Measurements from ENCODE around the gene ALX4. TPM values are rescaled to one million over a fixed set of nuclear protein-coding genes. Genes with fewer than 3 reads are reported as not detected.

ALX4 gene
- total and polyA plus RNA-seq, 3 donors from 2014 or later, result 0.56 to 1.0 (median 0.58) TPM

DNA sequence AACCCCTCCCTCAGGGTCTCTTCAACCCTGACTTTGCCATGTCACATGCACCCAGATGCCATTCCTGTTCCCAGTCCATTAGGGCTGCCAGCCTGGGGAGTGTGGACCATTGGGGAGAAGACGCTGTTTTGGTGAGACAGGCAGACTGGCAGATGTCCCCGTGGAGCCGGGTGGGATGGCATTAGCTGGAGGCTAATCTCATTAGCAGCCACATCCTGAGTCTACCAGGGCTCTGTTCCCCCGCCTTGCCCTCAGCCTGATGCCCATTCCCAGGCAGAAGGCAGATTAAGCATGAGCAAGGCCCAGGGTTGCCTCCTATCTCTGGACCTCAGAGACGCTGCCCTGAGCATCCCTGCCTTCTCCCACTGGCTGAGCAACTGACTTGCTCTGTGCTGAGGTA lies 46.4 kb upstream of the ALX4 start:
- Histone ChIP-seq H3K27me3 (no peaks in the 10 kb centered on the region), H3K4me1 (no peaks in the 10 kb centered on the region), H3K27ac (no peak overlapping the region), H3K9me3 (no peaks in the 10 kb centered on the region), H3K36me3 (ENCODE audit: low read depth, missing control alignments) (no peaks in the 10 kb centered on the region), H3K4me3 (no peak overlapping the region)
- DNase-seq, result no peak
- TF ChIP-seq, protein P1, sequence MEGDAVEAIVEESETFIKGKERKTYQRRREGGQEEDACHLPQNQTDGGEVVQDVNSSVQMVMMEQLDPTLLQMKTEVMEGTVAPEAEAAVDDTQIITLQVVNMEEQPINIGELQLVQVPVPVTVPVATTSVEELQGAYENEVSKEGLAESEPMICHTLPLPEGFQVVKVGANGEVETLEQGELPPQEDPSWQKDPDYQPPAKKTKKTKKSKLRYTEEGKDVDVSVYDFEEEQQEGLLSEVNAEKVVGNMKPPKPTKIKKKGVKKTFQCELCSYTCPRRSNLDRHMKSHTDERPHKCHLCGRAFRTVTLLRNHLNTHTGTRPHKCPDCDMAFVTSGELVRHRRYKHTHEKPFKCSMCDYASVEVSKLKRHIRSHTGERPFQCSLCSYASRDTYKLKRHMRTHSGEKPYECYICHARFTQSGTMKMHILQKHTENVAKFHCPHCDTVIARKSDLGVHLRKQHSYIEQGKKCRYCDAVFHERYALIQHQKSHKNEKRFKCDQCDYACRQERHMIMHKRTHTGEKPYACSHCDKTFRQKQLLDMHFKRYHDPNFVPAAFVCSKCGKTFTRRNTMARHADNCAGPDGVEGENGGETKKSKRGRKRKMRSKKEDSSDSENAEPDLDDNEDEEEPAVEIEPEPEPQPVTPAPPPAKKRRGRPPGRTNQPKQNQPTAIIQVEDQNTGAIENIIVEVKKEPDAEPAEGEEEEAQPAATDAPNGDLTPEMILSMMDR (IDR thresholded peaks at IDR 0.05), result no peak
- no peak for TF ChIP-seq POLR2A (IDR thresholded peaks at IDR 0.05)
- WGBS, 2 donors, result 86 to 93% methylated on average over 5 of the region's 5 CpGs
- intact Hi-C loops (cut with DNase I; ENCODE audit: low total_unique reads), result no loop called here

DNA sequence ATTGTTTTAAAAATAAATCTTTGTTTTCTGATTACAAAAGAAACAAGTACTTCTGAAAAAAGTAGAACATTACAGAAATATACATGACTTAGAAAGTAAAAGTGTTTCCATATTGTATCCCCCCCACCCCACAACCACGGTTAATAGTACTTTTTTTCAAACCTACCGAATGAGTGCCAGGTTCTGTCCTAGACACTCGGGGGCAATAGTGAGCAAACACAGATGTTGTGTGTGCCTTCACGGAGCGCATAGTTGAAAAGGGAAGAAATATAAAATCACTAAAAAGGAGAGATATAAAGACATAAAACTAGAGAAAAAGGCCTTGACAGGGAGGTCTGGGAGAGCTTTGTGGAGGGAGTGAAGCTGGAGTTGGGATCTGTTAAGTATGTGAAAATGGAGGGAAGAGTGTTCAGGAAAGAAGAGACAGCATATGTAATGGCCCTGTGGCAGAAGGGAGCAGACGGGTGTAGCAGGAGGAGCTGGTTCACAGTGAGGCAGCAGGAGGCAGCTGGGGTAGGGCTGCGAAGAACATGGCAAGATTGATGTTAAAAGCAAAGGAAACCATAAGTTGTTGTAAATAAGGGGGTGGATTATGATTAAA lies 42.1 kb upstream of the ALX4 start:
- Histone ChIP-seq H3K4me3 (no peak overlapping the region), H3K9me3 (no peaks in the 10 kb centered on the region), H3K27me3 (no peaks in the 10 kb centered on the region), H3K4me1 (no peaks in the 10 kb centered on the region), H3K27ac (no peak overlapping the region), H3K36me3 (ENCODE audit: low read depth, missing control alignments) (no peaks in the 10 kb centered on the region)
- DNase-seq, result no peak
- 75 to 76% methylated on average over 7 of the region's 7 CpGs for WGBS, 2 donors
- intact Hi-C loops (cut with DNase I; ENCODE audit: low total_unique reads), result no loop called here
- no peak for TF ChIP-seq POLR2A (IDR thresholded peaks at IDR 0.05)
- TF ChIP-seq, protein P1 (IDR thresholded peaks at IDR 0.05), result no peak

DNA sequence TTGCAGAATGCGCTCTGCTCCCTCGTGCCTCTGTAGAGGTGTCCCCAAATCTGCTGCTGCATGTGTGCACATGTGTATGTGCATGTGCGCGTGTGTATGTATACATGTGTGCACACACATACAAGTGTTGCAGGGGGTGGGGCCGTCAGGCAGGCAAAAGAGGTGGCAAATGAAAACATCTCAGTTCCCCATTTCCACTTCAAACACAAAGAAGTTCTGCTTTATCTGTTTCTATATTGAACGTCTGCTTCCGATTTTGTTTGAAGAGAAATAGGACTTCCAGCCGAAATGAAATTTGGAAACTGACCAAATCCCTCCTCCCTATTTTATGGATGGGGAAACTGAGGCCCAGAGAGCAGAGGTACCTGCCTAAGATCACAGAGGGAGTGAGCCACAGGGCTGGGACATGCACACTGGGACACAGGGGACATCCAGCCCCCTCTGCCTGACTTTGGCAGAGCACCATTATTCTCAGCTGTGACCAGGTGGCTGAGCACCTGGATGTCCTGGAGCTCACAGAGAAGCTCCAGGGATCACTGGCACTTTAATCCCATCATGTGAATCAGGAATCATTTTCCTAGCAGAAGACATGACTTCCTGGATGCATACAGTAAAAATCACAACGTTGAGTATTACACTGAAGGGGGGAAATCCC lies 41.2 kb upstream of the ALX4 start:
- no peaks in the 10 kb centered on the region for H3K9me3 ChIP-seq
- DNase-seq, result no peak
- WGBS, 2 donors, result 80 to 84% methylated on average over 9 of the region's 9 CpGs
- TF ChIP-seq, protein P1 (IDR thresholded peaks at IDR 0.05), result no peak
- TF ChIP-seq POLR2A (IDR thresholded peaks at IDR 0.05), result no peak
- H3K27me3 ChIP-seq, result no peaks in the 10 kb centered on the region
- no peak overlapping the region for H3K27ac ChIP-seq
- H3K4me3 ChIP-seq, result no peak overlapping the region
- H3K36me3 ChIP-seq (ENCODE audit: low read depth, missing control alignments), result no peaks in the 10 kb centered on the region
- no peaks in the 10 kb centered on the region for H3K4me1 ChIP-seq
- intact Hi-C loops (cut with DNase I; ENCODE audit: low total_unique reads), result no loop called here

DNA sequence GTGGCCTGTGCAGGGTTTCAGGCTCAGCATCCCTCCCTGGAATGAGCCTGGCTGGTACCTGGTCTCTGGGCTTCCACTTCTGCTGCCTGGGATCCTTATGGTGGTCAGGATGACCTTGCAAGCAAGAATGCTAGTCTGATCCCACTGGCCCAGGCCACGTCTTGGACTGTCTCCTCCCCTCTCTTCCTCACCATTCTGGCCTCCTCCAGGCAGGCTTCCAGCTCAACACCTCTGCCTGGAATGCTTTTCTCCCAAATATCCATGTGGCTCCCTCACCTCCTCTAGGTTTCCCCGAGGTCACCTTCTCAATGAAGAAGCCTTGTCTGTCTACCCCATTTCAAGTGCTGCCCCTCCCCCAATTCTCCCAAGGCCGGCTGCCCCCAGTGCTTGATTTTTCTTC lies 39.4 kb upstream of the ALX4 start:
- Histone ChIP-seq H3K36me3 (ENCODE audit: low read depth, missing control alignments) (no peaks in the 10 kb centered on the region), H3K27ac (no peak overlapping the region), H3K9me3 (no peaks in the 10 kb centered on the region), H3K4me1 (no peaks in the 10 kb centered on the region), H3K27me3 (no peaks in the 10 kb centered on the region), H3K4me3 (no peak overlapping the region)
- WGBS, 2 donors, result 79 to 84% methylated on average over 3 of the region's 3 CpGs
- DNase-seq, result no peak
- intact Hi-C loops (cut with DNase I; ENCODE audit: low total_unique reads), result no loop called here
- TF ChIP-seq POLR2A (IDR thresholded peaks at IDR 0.05), result no peak
- TF ChIP-seq, protein P1 (IDR thresholded peaks at IDR 0.05), result no peak

DNA sequence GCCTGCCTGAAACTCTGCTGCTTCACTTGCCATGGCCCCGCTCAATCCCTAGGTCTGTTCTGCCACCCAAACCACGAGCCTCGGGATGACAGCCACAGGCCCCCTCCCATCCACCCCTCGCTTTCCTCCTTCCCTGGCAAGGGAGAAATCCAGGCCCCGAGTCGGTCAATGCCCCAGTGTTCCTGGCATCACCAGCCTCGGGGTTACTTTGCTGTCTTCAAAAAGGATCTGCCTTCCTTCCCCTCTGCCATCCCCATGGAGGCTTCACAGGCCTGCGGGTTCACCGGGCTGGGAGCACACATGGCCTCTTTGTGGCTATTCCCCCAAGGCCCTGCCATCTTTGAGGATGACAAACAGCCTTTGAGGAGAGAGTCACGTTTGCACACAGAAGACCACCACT lies 38.8 kb upstream of the ALX4 start:
- no peaks in the 10 kb centered on the region for H3K4me1 ChIP-seq
- DNase-seq, result no peak
- intact Hi-C loops (cut with DNase I; ENCODE audit: low total_unique reads), result no loop called here
- no peak overlapping the region for H3K4me3 ChIP-seq
- H3K36me3 ChIP-seq (ENCODE audit: low read depth, missing control alignments), result no peaks in the 10 kb centered on the region
- no peak overlapping the region for H3K27ac ChIP-seq
- 91 to 93% methylated on average over 3 to 10 of the region's 10 CpGs for WGBS, 2 donors
- no peaks in the 10 kb centered on the region for H3K27me3 ChIP-seq
- no peaks in the 10 kb centered on the region for H3K9me3 ChIP-seq
- no peak for TF ChIP-seq POLR2A (IDR thresholded peaks at IDR 0.05)
- TF ChIP-seq, protein P1 (IDR thresholded peaks at IDR 0.05), result no peak

All from testis (tissue), 3 donors.